Prostate gland (tissue), 2 donors: ENCODE results near the gene OTOF. TPM values are rescaled to one million over a fixed set of nuclear protein-coding genes. Genes with fewer than 3 reads are reported as not detected.

Experiments used
- DNase-seq: peaks from one replicate; pipeline ENCODE4 v3.0.0-alpha.2; 2019; ENCODE audit warnings: low spot score
- H3K27ac ChIP-seq, 2 donors: fragments of 200-600 bp; sonication (generic); 2 replicates each; pipeline ENCODE4 v1.5.1; 2017 to 2019
- H3K27me3 ChIP-seq: fragments of 200-600 bp; sonication (generic); replicated peaks from 2 replicates; pipeline ENCODE4 v1.5.1; 2019; ENCODE audit not compliant: insufficient read depth
- H3K36me3 ChIP-seq, 2 donors: fragments of 200-600 bp; sonication (generic); 1 replicate in 1 of 2; 2 replicates in 1 of 2; pipeline versions ENCODE4 v1.5.1 to v1.8.1; 2017 to 2019
- H3K4me1 ChIP-seq: fragments of 200-600 bp; sonication (generic); replicated peaks from 2 replicates; pipeline ENCODE4 v1.5.1; 2019
- H3K4me3 ChIP-seq, 2 donors: fragments of 200-600 bp; sonication (generic); 2 replicates each; pipeline ENCODE4 v1.5.1; 2017 to 2019
- H3K9me3 ChIP-seq: fragments of 200-600 bp; sonication (generic); 2 replicates; pipeline ENCODE4 v1.5.1; 2017
- CTCF ChIP-seq, 4 experiments: fragments of 200-600 bp in 2 of 4; fragments of 450-650 bp in 2 of 4; sonication (generic) in 2 of 4; IDR thresholded peaks; 1 replicate in 3 of 4; 2 replicates in 1 of 4; pipeline ENCODE4 v1.5.1; 2016 to 2019; ENCODE audit warnings: antibody characterized with exemption in 4 of 4, mild to moderate bottlenecking in 2 of 4, moderate library complexity in 2 of 4
- POLR2A ChIP-seq: fragments of 450-650 bp; IDR thresholded peaks from one replicate; pipeline ENCODE4 v1.6.1; 2016; ENCODE audit warnings: antibody characterized with exemption, mild to moderate bottlenecking
- POLR2AphosphoS5 ChIP-seq: sonication (generic); formaldehyde crosslinking; IDR thresholded peaks from one replicate; pipeline ENCODE4 v1.6.1; 2017; ENCODE audit warnings: antibody characterized with exemption
- WGBS: methylation state at CpG from one replicate; pipeline ENCODE4 v1.1.5; 2018; 5-methylcytosine and 5-hydroxymethylcytosine counted together
- intact Hi-C: fragments of 100-400 bp; cut with DNase I; formaldehyde crosslinking; loops from one replicate; pipeline ENCODE4 v1.14.2; 2022
- total RNA-seq, 2 donors: library from RNA; depleted of rRNA; stranded (reverse); fragments of >200 nt; gene quantifications; one replicate each; pipeline ENCODE4 v1.1.0, GENCODE V29; 2016

The OTOF gene
- total RNA-seq, 2 donors from 2014 or later, result 0.68 TPM; not detected in 1

GRCh38 chr2:26462100-26462499, 15.8 kb downstream of the OTOF start:
- intact Hi-C loops, result no loop called here
- WGBS, result 97% methylated on average over 6 of the region's 6 CpGs
- DNase-seq, result no peak
- H3K4me3 ChIP-seq, result no peak overlapping the region
- H3K9me3 ChIP-seq, result no peaks in the 10 kb centered on the region
- H3K36me3 ChIP-seq, result no peaks in the 10 kb centered on the region
- no peak overlapping the region for H3K27ac ChIP-seq
- TF ChIP-seq CTCF (IDR thresholded peaks at IDR 0.05) (no peak), POLR2A (no peak), POLR2AphosphoS5 (no peak)
- H3K4me1 ChIP-seq, result no peaks in the 10 kb centered on the region
- H3K27me3 ChIP-seq, result no peaks in the 10 kb centered on the region

- no peak for TF ChIP-seq CTCF (IDR thresholded peaks at IDR 0.05)
- no peak for TF ChIP-seq POLR2A
- TF ChIP-seq POLR2AphosphoS5, result no peak
- Histone ChIP-seq H3K27ac (no peak overlapping the region), H3K36me3 (no peaks in the 10 kb centered on the region), H3K4me3 (no peak overlapping the region), H3K4me1 (no peaks in the 10 kb centered on the region), H3K27me3 (no peaks in the 10 kb centered on the region), H3K9me3 (no peaks in the 10 kb centered on the region)
- WGBS, result 93% methylated on average over 19 of the region's 19 CpGs
- intact Hi-C loops, result no loop called here
- DNase-seq, result no peak
These were observed 16.3 kb downstream of the OTOF start for GRCh38 chr2:26461601-26462023.

GRCh38 chr2:26460613-26461031, 17.3 kb downstream of the OTOF start:
- Histone ChIP-seq H3K4me3 (no peak overlapping the region), H3K9me3 (no peaks in the 10 kb centered on the region), H3K36me3 (no peaks in the 10 kb centered on the region), H3K27me3 (no peaks in the 10 kb centered on the region), H3K27ac (no peak overlapping the region), H3K4me1 (no peaks in the 10 kb centered on the region)
- intact Hi-C loops, result no loop called here
- TF ChIP-seq POLR2A (no peak), CTCF (IDR thresholded peaks at IDR 0.05) (no peak), POLR2AphosphoS5 (no peak)
- WGBS, result 91% methylated on average over 18 of the region's 19 CpGs
- DNase-seq, result no peak

- Histone ChIP-seq H3K27me3 (no peaks in the 10 kb centered on the region), H3K4me1 (no peaks in the 10 kb centered on the region), H3K36me3 (no peaks in the 10 kb centered on the region), H3K4me3 (no peak overlapping the region), H3K27ac (no peak overlapping the region), H3K9me3 (no peaks in the 10 kb centered on the region)
- TF ChIP-seq CTCF (IDR thresholded peaks at IDR 0.05), result no peak
- no peak for TF ChIP-seq POLR2AphosphoS5
- TF ChIP-seq POLR2A, result no peak
- no peak for DNase-seq
- 85% methylated on average over 14 of the region's 15 CpGs for WGBS
- intact Hi-C loops, result no loop called here
These were observed 17.8 kb downstream of the OTOF start for GRCh38 chr2:26459991-26460612.

GRCh38 chr2:26458365-26459042, 19.4 kb downstream of the OTOF start:
- no peaks in the 10 kb centered on the region for H3K9me3 ChIP-seq
- no peaks in the 10 kb centered on the region for H3K4me1 ChIP-seq
- no peaks in the 10 kb centered on the region for H3K36me3 ChIP-seq
- TF ChIP-seq POLR2AphosphoS5 (no peak), CTCF (IDR thresholded peaks at IDR 0.05) (no peak), POLR2A (no peak)
- H3K27me3 ChIP-seq, result no peaks in the 10 kb centered on the region
- H3K27ac ChIP-seq, result no peak overlapping the region
- H3K4me3 ChIP-seq, result no peak overlapping the region
- intact Hi-C loops, result no loop called here
- DNase-seq, result no peak
- 89% methylated on average over 14 of the region's 14 CpGs for WGBS
